Endodermal cell (in vitro differentiated cells): ENCODE data around the gene FAM181B. TPM values are rescaled to one million over a fixed set of nuclear protein-coding genes. Genes with fewer than 3 reads are reported as not detected.
A peak's percentile ranks its signal among the peaks of the same experiment; 100 is the strongest.

Experiments used
- DNase-seq: peaks from one replicate; pipeline ENCODE4 v3.0.0-alpha.2; 2017
- H3K27ac ChIP-seq: 2 replicates; pipeline ENCODE4 v1.5.1; 2013; ENCODE audit warnings: mild to moderate bottlenecking, low read depth, low read length, moderate library complexity
- H3K27me3 ChIP-seq: 2 replicates; pipeline ENCODE4 v1.6.1; 2013; ENCODE audit warnings: mild to moderate bottlenecking, low read length, moderate library complexity; ENCODE audit not compliant: insufficient read depth, control insufficient read depth, poor library complexity, severe bottlenecking
- H3K36me3 ChIP-seq: 2 replicates; pipeline ENCODE4 v1.7.0; 2013; ENCODE audit warnings: mild to moderate bottlenecking, low read length, moderate library complexity; ENCODE audit not compliant: control insufficient read depth, insufficient read depth
- H3K4me1 ChIP-seq: one replicate; pipeline ENCODE4 v1.7.0; 2013; ENCODE audit warnings: low read length; ENCODE audit not compliant: control insufficient read depth, insufficient read depth
- H3K4me3 ChIP-seq: 2 replicates; pipeline ENCODE4 v1.5.1; 2013; ENCODE audit warnings: mild to moderate bottlenecking, low read length, moderate library complexity
- H3K9ac ChIP-seq: 2 replicates; pipeline ENCODE4 v1.6.1; 2013; ENCODE audit warnings: mild to moderate bottlenecking, low read length, moderate library complexity; ENCODE audit not compliant: poor library complexity, severe bottlenecking; ENCODE audit errors: extremely low read depth
- H3K9me3 ChIP-seq: 2 replicates; pipeline ENCODE4 v1.6.1; 2013; ENCODE audit warnings: mild to moderate bottlenecking, low read length, moderate library complexity; ENCODE audit not compliant: control insufficient read depth
- H3K27ac Mint-ChIP-seq: 2 replicates; pipeline ENCODE4 v1.8.0; 2020; ENCODE audit warnings: mixed read lengths
- H3K27me3 Mint-ChIP-seq: 2 replicates; pipeline ENCODE4 v1.8.0; 2021; ENCODE audit warnings: mild to moderate bottlenecking, mixed read lengths; ENCODE audit not compliant: insufficient read depth
- H3K36me3 Mint-ChIP-seq: 2 replicates; pipeline ENCODE4 v1.8.0; 2020; ENCODE audit warnings: low read depth, mixed read lengths
- H3K4me1 Mint-ChIP-seq: 2 replicates; pipeline ENCODE4 v1.8.0; 2020; ENCODE audit warnings: mixed read lengths
- H3K4me3 Mint-ChIP-seq: 2 replicates; pipeline ENCODE4 v1.8.0; 2020; ENCODE audit warnings: mild to moderate bottlenecking, moderate library complexity, mixed read lengths
- H3K9me3 Mint-ChIP-seq: 2 replicates; pipeline ENCODE4 v1.8.0; 2020; ENCODE audit warnings: mild to moderate bottlenecking, mixed read lengths
- WGBS, 2 experiments: methylation state at CpG; one replicate each; pipeline versions ENCODE4 v1.1.5 to v1.1.7; 2013; ENCODE audit warnings: missing lambda C conversion rate in 2 of 2, mixed read lengths in 1 of 2; ENCODE audit not compliant: insufficient coverage in 1 of 2, insufficient read length in 1 of 2; 5-methylcytosine and 5-hydroxymethylcytosine counted together
- total RNA-seq, 2 donors: library from RNA; stranded (reverse); fragmentation: NEBNext Ultra II Directional in 1 of 2; extraction: Animal tissue kit (Norgen Biotek cat#: 25700) in 1 of 2; gene quantifications; 2 replicates in 1 of 2; 3 replicates in 1 of 2; pipeline ENCODE4 v1.2.1, GENCODE V29; 2021
- TF ChIP-seq, protein P1 (sequence below): fragments of 200-600 bp; sonication (generic); conservative IDR thresholded peaks from 2 replicates; pipeline ENCODE4 v1.5.0; 2021; ENCODE audit warnings: antibody characterized with exemption, mild to moderate bottlenecking

FAM181B gene
- total RNA-seq, 2 donors from 2014 or later, result 1.5 to 4.7 TPM

GRCh38 chr11:82776377-82776776, 42.7 kb upstream of the FAM181B start:
- H3K27ac Mint-ChIP-seq, result peak overlapping the region; percentile 83
- TF ChIP-seq, protein P1, sequence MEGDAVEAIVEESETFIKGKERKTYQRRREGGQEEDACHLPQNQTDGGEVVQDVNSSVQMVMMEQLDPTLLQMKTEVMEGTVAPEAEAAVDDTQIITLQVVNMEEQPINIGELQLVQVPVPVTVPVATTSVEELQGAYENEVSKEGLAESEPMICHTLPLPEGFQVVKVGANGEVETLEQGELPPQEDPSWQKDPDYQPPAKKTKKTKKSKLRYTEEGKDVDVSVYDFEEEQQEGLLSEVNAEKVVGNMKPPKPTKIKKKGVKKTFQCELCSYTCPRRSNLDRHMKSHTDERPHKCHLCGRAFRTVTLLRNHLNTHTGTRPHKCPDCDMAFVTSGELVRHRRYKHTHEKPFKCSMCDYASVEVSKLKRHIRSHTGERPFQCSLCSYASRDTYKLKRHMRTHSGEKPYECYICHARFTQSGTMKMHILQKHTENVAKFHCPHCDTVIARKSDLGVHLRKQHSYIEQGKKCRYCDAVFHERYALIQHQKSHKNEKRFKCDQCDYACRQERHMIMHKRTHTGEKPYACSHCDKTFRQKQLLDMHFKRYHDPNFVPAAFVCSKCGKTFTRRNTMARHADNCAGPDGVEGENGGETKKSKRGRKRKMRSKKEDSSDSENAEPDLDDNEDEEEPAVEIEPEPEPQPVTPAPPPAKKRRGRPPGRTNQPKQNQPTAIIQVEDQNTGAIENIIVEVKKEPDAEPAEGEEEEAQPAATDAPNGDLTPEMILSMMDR, result no peak
- peaks cover 10% of the 10 kb centered on the region for H3K9me3 ChIP-seq
- 83 to 85% methylated on average over 1 to 2 of the region's 2 CpGs for WGBS, 2 experiments
- DNase-seq, result peak; percentile 64
- H3K27me3 Mint-ChIP-seq, result peaks cover 12% of the 10 kb centered on the region
- H3K36me3 Mint-ChIP-seq, result no peaks in the 10 kb centered on the region
- no peak overlapping the region for H3K9ac ChIP-seq
- H3K4me1 ChIP-seq, result peaks cover 6% of the 10 kb centered on the region
- peaks cover 23% of the 10 kb centered on the region for H3K4me1 Mint-ChIP-seq
- no peak overlapping the region for H3K4me3 Mint-ChIP-seq
- H3K27me3 ChIP-seq, result no peaks in the 10 kb centered on the region
- peak overlapping the region; percentile 24 for H3K4me3 ChIP-seq
- no peak overlapping the region for H3K27ac ChIP-seq
- no peaks in the 10 kb centered on the region for H3K36me3 ChIP-seq
- no peaks in the 10 kb centered on the region for H3K9me3 Mint-ChIP-seq

- H3K9me3 ChIP-seq, result peaks cover 10% of the 10 kb centered on the region
- H3K27me3 ChIP-seq, result no peaks in the 10 kb centered on the region
- no peak overlapping the region for H3K4me3 Mint-ChIP-seq
- H3K9me3 Mint-ChIP-seq, result no peaks in the 10 kb centered on the region
- no peaks in the 10 kb centered on the region for H3K36me3 ChIP-seq
- H3K27me3 Mint-ChIP-seq, result peaks cover 11% of the 10 kb centered on the region
- WGBS, 2 experiments, result 21 to 54% methylated on average over 2 to 3 of the region's 3 CpGs
- DNase-seq, result peak; percentile 93
- peaks cover 23% of the 10 kb centered on the region for H3K4me1 Mint-ChIP-seq
- H3K36me3 Mint-ChIP-seq, result no peaks in the 10 kb centered on the region
- peak overlapping the region; percentile 83 for H3K27ac Mint-ChIP-seq
- peaks cover 6% of the 10 kb centered on the region for H3K4me1 ChIP-seq
- TF ChIP-seq, protein P1, result peak; percentile 90
- H3K27ac ChIP-seq, result no peak overlapping the region
- peak overlapping the region; percentile 24 for H3K4me3 ChIP-seq
- H3K9ac ChIP-seq, result no peak overlapping the region
These were observed 42.2 kb upstream of the FAM181B start for GRCh38 chr11:82775736-82776346.

DNA sequence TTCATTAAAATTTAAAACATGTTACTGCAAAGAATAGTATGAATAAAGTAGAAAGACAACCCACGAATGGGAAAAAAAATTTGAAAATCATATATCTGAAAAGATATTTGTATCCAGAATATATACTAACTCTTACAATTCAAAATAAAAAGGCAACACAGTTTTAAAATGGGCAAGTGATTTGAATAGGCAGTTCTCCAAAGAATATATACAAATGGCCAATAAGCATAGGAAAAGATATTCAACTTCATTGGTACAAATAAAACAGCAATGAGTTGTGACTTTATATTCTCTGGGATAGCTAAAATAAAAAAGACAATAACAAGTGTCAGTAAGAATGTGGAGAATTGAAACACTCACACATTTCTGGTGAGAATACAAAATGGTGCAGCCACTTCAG, 41.6 kb upstream of the FAM181B start:
- no peak for DNase-seq
- H3K27me3 ChIP-seq, result no peaks in the 10 kb centered on the region
- no CpG with 5 or more reads among the region's 1 CpG for WGBS, 2 experiments
- H3K36me3 ChIP-seq, result no peaks in the 10 kb centered on the region
- peaks cover 10% of the 10 kb centered on the region for H3K9me3 ChIP-seq
- H3K27ac ChIP-seq, result no peak overlapping the region
- Mint-ChIP-seq H3K27ac (no peak overlapping the region), H3K4me3 (no peak overlapping the region), H3K9me3 (no peaks in the 10 kb centered on the region), H3K36me3 (no peaks in the 10 kb centered on the region), H3K4me1 (peaks cover 23% of the 10 kb centered on the region), H3K27me3 (peaks cover 11% of the 10 kb centered on the region)
- peaks cover 6% of the 10 kb centered on the region for H3K4me1 ChIP-seq
- no peak overlapping the region for H3K4me3 ChIP-seq
- no peak overlapping the region for H3K9ac ChIP-seq
- TF ChIP-seq, protein P1, result no peak
